Activated naive CD8-positive, alpha-beta T cell treated with anti-CD3 and anti-CD28 coated beads, Interleukin-2, amount 50 U/mL, for 24 hours (primary cell): ENCODE measurements around the gene DNAH8.

Experiments
- ATAC-seq: fragments of 150-1000 bp; cut with Tn5 transposase; one replicate; pipeline ENCODE4 v1.10.0; 2021
- DNase-seq: peaks from one replicate; pipeline ENCODE4 v3.0.0; 2021
- H3K27ac Mint-ChIP-seq: one replicate; pipeline ENCODE4 v1.8.0; 2021; ENCODE audit warnings: mild to moderate bottlenecking, mixed read lengths
- H3K27me3 Mint-ChIP-seq: one replicate; pipeline ENCODE4 v1.8.0; 2021; ENCODE audit warnings: mixed read lengths
- H3K36me3 Mint-ChIP-seq: one replicate; pipeline ENCODE4 v1.8.0; 2021; ENCODE audit warnings: low read depth, mixed read lengths
- H3K4me1 Mint-ChIP-seq: one replicate; pipeline ENCODE4 v1.8.0; 2021; ENCODE audit warnings: mixed read lengths
- H3K4me3 Mint-ChIP-seq: one replicate; pipeline ENCODE4 v1.8.0; 2021; ENCODE audit warnings: mild to moderate bottlenecking, moderate library complexity, mixed read lengths
- H3K9me3 Mint-ChIP-seq: one replicate; pipeline ENCODE4 v1.8.0; 2021; ENCODE audit warnings: mixed read lengths

The DNAH8 gene

DNA sequence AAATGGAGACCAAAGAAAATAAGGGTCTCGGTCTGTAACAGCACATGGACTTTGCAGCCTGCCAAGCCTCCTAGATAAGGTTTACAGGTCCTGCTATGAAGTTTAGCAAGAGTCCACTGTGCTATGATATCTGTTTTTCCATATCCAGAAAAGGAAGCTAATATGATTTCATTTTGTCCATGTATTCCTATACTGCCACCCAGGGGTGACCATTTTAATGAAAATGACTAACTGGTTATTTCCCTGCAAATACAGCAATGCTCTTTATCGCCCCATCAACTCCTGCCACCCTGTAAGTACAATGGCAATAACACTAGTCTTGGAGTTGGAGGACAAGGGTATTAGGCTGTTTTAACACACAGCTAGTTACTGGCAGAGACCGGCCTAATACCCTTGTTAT is 218.3 kb downstream of the DNAH8 start:
- Mint-ChIP-seq H3K27me3 (peaks cover 2% of the 10 kb centered on the region), H3K4me3 (no peak overlapping the region), H3K4me1 (peaks cover 2% of the 10 kb centered on the region), H3K36me3 (no peaks in the 10 kb centered on the region), H3K9me3 (no peaks in the 10 kb centered on the region), H3K27ac (no peak overlapping the region)
- ATAC-seq (no peak), DNase-seq (no peak)

DNA sequence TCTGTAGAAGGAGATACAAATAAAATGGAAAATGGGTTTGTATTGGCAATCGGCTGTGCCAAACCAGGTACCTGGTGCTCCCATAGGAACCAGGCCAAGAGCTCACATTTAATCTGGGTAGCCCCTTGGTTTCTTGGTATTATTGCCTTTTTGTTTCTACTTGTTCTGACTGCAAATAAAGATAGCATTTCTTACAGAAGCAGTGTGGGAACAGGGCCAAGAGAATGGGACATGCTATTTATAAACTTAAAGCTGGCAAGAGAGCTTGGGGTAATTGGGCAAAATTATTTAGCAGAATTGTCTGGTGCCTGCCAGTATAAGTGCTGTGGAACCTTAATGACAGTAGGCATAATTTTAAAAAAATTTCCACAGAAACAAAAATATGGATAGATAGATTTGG is 219.9 kb downstream of the DNAH8 start:
- no peaks in the 10 kb centered on the region for H3K36me3 Mint-ChIP-seq
- H3K4me3 Mint-ChIP-seq = no peak overlapping the region
- H3K4me1 Mint-ChIP-seq = peaks cover 9% of the 10 kb centered on the region
- peaks cover 2% of the 10 kb centered on the region for H3K27me3 Mint-ChIP-seq
- DNase-seq = no peak
- H3K27ac Mint-ChIP-seq = no peak overlapping the region
- ATAC-seq = no peak
- H3K9me3 Mint-ChIP-seq = no peaks in the 10 kb centered on the region

DNA sequence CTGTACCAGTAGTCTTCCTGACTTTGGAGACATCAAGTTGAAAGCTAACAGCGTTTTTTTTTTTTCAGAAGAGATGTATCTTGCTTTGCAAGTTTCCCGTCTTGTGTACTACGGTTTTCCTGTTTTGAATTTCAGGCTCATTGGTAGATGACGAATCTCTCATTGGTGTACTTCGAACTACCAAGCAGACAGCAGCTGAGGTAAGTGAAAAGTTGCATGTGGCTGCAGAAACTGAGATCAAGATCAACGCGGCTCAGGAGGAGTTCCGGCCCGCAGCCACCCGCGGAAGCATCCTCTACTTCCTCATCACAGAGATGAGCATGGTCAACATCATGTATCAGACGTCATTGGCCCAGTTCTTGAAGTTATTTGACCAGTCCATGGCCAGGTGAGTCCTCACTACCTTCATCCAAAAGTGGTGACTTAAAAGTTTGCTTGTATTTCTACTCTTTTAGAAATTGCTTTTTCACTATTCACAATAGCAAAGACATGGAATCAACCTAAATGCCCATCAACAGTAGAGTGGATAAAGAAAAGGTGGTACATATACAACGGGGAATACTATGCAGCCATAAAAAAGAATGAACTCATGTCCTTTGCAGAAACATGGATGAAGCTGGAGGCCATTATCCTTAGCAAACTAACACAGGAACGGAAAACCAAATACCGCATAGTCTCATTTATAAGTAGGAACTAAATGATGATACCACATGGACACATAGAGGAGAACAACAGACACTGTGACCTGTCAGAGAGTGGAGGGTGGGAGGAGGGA is 222.9 kb downstream of the DNAH8 start:
- H3K9me3 Mint-ChIP-seq = no peaks in the 10 kb centered on the region
- DNase-seq = no peak

DNA sequence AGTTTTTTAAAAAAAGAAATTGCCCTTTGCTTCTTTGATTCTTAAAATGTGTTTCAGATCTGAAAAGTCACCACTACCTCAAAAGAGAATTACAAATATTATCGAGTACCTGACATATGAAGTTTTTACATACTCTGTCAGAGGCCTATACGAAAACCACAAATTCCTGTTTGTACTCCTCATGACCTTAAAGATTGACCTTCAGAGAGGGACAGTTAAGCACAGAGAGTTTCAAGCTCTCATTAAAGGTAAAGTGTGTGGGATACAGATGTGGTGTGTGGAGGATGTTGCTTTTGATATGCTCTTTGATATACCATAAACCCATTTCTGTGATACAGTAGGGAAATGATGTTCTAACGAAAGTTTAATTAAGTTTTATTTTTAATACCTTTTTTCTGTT is 223.6 kb downstream of the DNAH8 start:
- H3K36me3 Mint-ChIP-seq = no peaks in the 10 kb centered on the region
- no peak overlapping the region for H3K27ac Mint-ChIP-seq
- H3K4me3 Mint-ChIP-seq = no peak overlapping the region
- peak; percentile 75 for ATAC-seq
- no peaks in the 10 kb centered on the region for H3K9me3 Mint-ChIP-seq
- no peaks in the 10 kb centered on the region for H3K27me3 Mint-ChIP-seq
- no peak for DNase-seq
- H3K4me1 Mint-ChIP-seq = peaks cover 9% of the 10 kb centered on the region

More for the DNA sequence above, 222.9 kb downstream of the DNAH8 start:
- Mint-ChIP-seq H3K4me1 (peaks cover 9% of the 10 kb centered on the region), H3K36me3 (no peaks in the 10 kb centered on the region), H3K27me3 (no peaks in the 10 kb centered on the region), H3K4me3 (no peak overlapping the region), H3K27ac (no peak overlapping the region)
- ATAC-seq = no peak

DNA sequence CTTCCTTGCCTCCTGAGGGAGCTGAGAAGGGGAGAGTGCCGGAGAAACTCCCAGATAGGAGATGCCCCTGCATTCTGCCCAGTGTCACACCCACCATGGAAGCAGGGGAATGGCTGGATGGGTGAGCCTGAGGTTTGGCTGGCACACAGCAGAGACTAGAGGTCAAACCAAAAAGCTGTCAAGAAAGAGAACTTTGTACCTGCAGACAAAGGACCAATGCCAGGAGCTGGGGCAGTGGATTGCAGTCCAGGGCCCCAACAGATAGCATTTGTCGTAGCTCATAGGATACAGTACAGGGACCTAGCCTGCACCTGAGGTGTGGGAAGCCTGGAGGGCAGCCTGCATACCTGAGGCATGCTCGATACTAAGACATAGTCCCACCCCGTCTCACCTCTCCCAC is 227.3 kb downstream of the DNAH8 start:
- Mint-ChIP-seq H3K9me3 (no peaks in the 10 kb centered on the region), H3K4me1 (peaks cover 9% of the 10 kb centered on the region), H3K36me3 (no peaks in the 10 kb centered on the region), H3K27me3 (no peaks in the 10 kb centered on the region), H3K4me3 (no peak overlapping the region), H3K27ac (no peak overlapping the region)
- DNase-seq (no peak), ATAC-seq (no peak)

DNA sequence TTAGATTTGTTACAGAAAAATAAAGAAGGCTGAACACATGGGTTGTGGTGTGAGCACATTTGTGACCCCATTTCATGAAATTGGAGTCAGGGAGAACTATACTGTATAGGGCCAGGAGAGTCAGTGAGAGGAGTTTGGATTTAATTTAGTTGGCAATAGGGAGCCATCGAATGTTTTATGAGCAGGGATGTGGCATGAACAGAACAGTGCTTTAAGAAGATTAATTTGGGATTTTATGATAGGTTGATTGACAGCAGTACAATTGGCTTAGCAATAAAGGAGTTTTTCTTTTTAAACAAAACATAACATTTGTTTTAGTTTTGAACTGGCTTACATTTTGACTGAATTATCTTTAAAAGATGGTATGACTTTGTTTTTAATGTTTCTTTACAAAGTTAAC is 227.9 kb downstream of the DNAH8 start:
- H3K27me3 Mint-ChIP-seq = no peaks in the 10 kb centered on the region
- ATAC-seq (no peak), DNase-seq (no peak)
- H3K9me3 Mint-ChIP-seq = no peaks in the 10 kb centered on the region
- no peak overlapping the region for H3K4me3 Mint-ChIP-seq
- peaks cover 9% of the 10 kb centered on the region for H3K4me1 Mint-ChIP-seq
- H3K36me3 Mint-ChIP-seq = no peaks in the 10 kb centered on the region
- no peak overlapping the region for H3K27ac Mint-ChIP-seq

DNA sequence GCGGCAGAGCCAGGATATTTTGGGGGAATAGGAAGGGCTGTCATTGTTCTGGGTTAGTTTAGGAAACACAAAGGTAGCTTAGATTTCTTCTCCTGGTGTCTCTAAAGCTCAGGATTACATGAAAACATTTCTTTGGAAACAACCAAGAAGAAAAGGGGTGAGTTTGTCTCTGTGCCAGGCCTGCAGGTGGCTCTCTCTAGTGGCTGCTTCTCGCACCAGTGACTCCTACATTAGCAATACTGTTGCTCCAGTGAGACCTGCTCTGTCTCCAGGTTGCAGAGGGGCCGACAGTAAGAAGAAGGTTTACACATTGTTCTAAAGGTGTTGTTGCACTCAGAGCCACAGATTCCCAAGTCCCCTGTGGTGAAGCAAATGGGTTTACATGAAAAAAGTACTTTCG is 228.9 kb downstream of the DNAH8 start:
- DNase-seq = no peak
- H3K4me3 Mint-ChIP-seq = no peak overlapping the region
- ATAC-seq = no peak
- peaks cover 3% of the 10 kb centered on the region for H3K4me1 Mint-ChIP-seq
- no peaks in the 10 kb centered on the region for H3K36me3 Mint-ChIP-seq
- H3K27me3 Mint-ChIP-seq = no peaks in the 10 kb centered on the region
- H3K9me3 Mint-ChIP-seq = no peaks in the 10 kb centered on the region
- H3K27ac Mint-ChIP-seq = no peak overlapping the region

DNA sequence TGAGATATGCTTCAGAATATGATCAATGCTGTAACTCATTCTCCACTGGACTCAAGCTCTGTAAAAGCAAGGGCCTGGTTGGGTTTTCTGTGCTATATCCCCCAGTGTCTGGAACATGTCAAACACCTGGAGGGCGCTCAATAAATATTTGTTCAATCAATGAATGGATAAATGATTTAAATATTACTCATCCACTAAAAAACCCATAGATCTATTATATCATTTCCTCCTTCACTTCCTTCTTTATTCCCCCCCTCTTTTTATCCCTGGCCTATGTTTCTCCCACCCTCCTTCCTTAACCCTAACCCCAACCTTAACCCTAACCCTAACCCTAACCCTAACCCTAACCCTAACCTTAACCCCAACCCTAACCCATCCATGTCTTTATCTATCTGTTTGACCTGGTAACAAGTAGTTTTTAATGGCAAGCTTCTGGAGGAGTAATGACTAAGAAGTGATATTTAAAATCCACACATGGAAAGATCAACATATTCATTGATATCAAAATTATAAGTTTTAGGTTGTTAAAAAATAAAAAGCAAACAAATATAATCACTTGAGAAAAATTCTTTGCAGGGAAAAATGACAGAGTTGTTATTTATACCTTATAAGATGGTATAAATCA is 229.7 kb downstream of the DNAH8 start:
- Mint-ChIP-seq H3K4me1 (no peaks in the 10 kb centered on the region), H3K4me3 (no peak overlapping the region), H3K27me3 (no peaks in the 10 kb centered on the region), H3K36me3 (no peaks in the 10 kb centered on the region), H3K9me3 (no peaks in the 10 kb centered on the region), H3K27ac (no peak overlapping the region)
- ATAC-seq (no peak), DNase-seq (no peak)

DNA sequence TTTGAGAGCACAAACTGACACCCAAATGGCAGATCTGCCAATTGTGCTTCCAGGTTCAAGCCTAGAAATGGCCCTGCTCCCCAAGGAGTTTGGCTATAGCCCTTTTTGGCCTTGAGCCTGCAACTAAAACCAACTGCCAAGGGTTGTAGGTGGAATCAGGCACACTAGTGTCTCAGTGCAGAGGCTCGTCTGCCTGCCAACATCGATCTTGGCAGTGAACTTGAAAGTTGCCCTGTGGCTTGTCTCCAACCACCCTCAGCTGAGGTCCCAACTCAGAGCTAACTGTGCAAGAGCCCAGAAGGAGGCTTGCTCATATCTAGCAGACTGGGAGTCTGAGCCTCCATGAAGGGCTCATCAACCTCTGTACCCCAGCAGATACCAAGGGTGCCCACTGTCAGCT is 240.8 kb downstream of the DNAH8 start:
- ATAC-seq = no peak
- H3K9me3 Mint-ChIP-seq = peaks cover 13% of the 10 kb centered on the region
- no peak overlapping the region for H3K27ac Mint-ChIP-seq
- no peaks in the 10 kb centered on the region for H3K4me1 Mint-ChIP-seq
- peaks cover 11% of the 10 kb centered on the region for H3K27me3 Mint-ChIP-seq
- H3K36me3 Mint-ChIP-seq = no peaks in the 10 kb centered on the region
- H3K4me3 Mint-ChIP-seq = no peak overlapping the region
- DNase-seq = no peak

DNA sequence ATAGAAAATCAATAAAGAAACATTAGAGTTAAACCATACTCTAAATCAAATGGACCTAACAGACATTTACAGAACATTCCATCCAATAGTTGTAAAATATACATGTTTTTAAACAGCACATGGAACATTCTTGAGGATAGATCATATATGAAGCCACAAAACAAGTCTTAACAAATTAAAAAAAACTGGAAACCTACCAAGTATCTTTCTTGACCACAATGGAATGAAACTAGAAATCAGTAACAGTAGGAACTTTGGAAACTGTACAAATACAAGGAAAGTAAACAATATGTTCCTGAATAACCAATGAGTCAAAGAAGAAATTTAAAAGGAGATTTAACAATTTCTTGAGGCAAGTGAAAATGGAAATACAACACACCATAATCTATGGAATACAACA is 242.3 kb downstream of the DNAH8 start:
- DNase-seq (no peak), ATAC-seq (no peak)
- no peaks in the 10 kb centered on the region for H3K4me1 Mint-ChIP-seq
- H3K27ac Mint-ChIP-seq = no peak overlapping the region
- no peaks in the 10 kb centered on the region for H3K36me3 Mint-ChIP-seq
- H3K4me3 Mint-ChIP-seq = no peak overlapping the region
- peaks cover 11% of the 10 kb centered on the region for H3K27me3 Mint-ChIP-seq
- H3K9me3 Mint-ChIP-seq = peaks cover 13% of the 10 kb centered on the region

DNA sequence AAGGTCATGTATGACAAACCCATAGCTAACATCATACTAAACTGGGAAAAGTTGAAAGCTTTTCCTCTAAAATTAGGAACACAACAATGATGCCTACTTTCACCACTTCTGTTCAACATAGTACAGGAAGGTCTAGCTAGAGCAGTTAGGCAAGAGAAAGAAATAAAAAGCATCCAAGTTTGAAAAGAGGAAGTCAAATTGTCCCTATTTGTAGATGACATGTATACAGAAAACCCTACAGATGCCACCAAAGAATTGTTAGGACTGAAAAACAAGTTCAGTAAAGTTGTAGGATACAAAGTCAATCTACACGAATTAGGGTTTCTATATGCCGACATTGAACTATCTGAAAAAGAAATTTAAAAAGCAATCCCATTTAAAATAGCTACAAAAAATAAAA is 244.0 kb downstream of the DNAH8 start:
- DNase-seq = no peak
- no peak for ATAC-seq
- Mint-ChIP-seq H3K27me3 (peaks cover 8% of the 10 kb centered on the region), H3K36me3 (no peaks in the 10 kb centered on the region), H3K4me3 (no peak overlapping the region), H3K27ac (no peak overlapping the region), H3K4me1 (no peaks in the 10 kb centered on the region), H3K9me3 (peaks cover 13% of the 10 kb centered on the region)

DNA sequence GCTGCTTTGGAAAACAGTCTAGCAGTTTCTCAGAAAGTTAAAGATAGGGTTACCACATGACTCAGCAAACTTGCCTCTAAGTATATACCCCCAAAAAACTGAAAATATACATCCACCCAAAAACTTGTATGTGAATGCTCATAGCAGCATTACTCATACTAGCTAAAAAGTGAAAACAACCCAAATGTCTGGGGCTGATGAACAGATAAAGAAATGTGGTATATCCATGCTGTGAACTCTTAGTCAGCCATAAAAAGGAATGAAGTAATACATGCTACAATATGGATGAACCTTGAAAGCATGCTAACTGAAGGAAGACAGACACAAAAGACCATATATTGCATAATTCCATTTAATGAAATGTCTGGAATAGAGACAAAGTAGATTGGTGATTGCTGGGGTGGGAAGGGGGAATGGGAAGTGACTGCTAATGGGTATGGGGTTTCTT is 253.6 kb downstream of the DNAH8 start:
- DNase-seq = no peak
- H3K4me1 Mint-ChIP-seq = peaks cover 5% of the 10 kb centered on the region
- no peaks in the 10 kb centered on the region for H3K36me3 Mint-ChIP-seq
- no peak overlapping the region for H3K27ac Mint-ChIP-seq
- peaks cover 5% of the 10 kb centered on the region for H3K27me3 Mint-ChIP-seq
- H3K4me3 Mint-ChIP-seq = no peak overlapping the region
- ATAC-seq = peak; percentile 27
- H3K9me3 Mint-ChIP-seq = no peaks in the 10 kb centered on the region

DNA sequence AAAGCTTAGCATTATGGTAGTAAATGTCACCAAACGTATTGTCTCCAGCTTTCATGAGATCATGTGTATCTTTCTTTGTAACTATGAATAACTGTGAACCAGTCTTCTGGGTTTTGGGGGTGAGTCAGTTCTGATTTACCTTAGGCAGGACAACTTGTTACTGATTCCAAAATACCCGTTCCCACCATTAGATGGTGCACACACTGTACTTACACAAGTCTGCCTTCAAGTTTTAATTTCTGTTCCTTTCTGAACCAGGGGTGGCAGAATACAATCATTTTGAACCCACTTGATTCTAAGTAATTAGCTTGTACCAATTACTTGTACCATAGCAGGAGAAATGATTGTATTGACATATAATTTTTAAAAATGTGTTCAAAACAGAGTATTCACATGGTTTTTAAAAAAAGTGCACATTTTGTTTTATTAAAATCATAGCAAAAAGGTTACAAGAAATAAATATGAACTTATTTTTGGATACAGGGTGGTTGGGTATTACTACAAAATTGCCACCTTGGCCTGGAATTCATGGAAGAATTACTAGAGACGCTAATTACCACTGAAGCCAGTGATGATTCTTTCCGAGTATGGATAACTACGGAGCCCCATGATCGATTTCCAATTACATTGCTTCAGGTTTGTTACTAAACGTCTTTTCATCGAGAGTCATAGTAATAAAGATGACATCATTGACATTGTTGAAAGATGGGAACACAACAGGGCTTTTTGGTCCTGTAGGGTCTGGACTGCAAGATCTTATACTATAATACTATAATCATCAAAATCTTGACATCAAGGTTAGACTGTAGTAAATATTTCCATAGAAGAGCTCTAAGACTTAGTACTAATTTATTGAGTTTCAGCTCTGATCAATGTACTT is 258.3 kb downstream of the DNAH8 start:
- Mint-ChIP-seq H3K27me3 (peaks cover 21% of the 10 kb centered on the region), H3K4me3 (no peak overlapping the region), H3K27ac (no peak overlapping the region), H3K36me3 (no peaks in the 10 kb centered on the region), H3K4me1 (peaks cover 5% of the 10 kb centered on the region), H3K9me3 (no peaks in the 10 kb centered on the region)
- peak; percentile 4 for DNase-seq
- peak; percentile 93 for ATAC-seq

DNA sequence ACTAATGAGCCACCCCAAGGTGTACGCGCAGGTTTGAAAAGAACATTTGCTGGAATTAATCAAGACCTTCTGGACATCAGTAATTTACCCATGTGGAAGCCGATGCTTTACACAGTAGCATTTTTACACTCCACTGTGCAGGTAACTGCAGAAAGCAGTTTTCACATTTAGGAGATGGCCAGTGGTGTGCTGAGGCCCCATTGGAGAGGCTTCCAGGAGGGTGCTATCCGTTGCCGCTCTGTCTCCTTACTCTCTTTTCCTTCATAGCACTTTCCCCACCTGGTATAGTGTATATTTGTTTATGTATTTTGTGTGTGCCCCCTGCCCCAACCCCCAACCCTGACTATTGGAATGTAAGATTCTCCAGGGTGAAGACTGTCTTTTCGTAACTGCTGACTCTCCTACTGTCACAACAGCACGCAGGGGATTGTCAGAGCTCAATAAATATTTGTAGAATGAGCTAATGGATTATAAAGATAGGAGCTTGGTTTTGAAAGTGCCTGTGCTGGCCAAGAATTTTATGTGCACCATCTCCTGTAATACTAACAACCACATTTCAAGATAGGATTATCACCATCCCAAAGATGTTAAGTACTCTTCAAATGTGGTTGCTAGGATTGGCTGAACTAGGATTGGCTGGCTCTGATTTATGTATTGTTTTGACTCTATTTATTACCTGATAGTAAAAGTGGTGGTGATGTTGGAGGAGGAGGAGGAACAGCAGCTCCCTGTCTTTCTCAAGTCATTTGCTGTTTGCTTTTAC is 259.5 kb downstream of the DNAH8 start:
- no peaks in the 10 kb centered on the region for H3K36me3 Mint-ChIP-seq
- peaks cover 5% of the 10 kb centered on the region for H3K4me1 Mint-ChIP-seq
- ATAC-seq (no peak), DNase-seq (no peak)
- H3K4me3 Mint-ChIP-seq = no peak overlapping the region
- peaks cover 27% of the 10 kb centered on the region for H3K27me3 Mint-ChIP-seq
- no peaks in the 10 kb centered on the region for H3K9me3 Mint-ChIP-seq
- no peak overlapping the region for H3K27ac Mint-ChIP-seq
